ENCODE results near the gene SLC1A5. TPM values are rescaled to one million over a fixed set of nuclear protein-coding genes. Genes with fewer than 3 reads are reported as not detected.
"Not testable (repeated sequence)": the region's sequence is repeated elsewhere in the genome, so short reads cannot be mapped to it uniquely, and the experiment has no call there.

The SLC1A5 gene
- total RNA-seq, 4 donors from 2014 or later: 76.8 to 107 (median 83.4) TPM

DNA sequence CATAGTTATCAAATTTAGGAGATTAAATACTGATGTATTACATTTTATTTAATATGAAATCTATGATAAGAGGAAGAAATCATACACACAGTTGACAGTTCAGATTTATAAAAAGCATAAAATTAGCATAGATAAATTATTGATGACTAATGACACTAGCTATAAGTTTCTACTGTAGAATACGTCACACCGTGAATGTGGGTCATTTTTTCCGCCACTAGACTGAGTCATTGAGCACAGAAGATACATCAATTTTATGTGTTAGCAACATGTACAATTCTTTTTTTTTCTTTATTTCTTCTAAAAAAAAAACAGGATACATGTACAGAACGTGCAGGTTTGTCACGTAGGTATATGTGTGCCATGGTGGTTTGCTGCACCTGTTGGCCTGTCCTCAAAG lies 40.1 kb upstream of the SLC1A5 start:
- Histone ChIP-seq H3K27me3 (no peaks in the 10 kb centered on the region), H3K27ac (no peak overlapping the region), H3K36me3 (no peaks in the 10 kb centered on the region), H3K4me1 (peaks cover 0 to 2% (median 0%) of the 10 kb centered on the region in 4 donors), H3K9me3 (no peaks in the 10 kb centered on the region), H3K4me3 (no peak overlapping the region)
- WGBS, 2 donors: 80 to 82% methylated on average over 5 of the region's 5 CpGs
- DNase-seq (ENCODE audit: low spot score in 2 of 2): no peak
- TF ChIP-seq POLR2A (IDR thresholded peaks at IDR 0.05): no peak
- TF ChIP-seq EP300 (IDR thresholded peaks at IDR 0.05): no peak
- TF ChIP-seq, protein P1, sequence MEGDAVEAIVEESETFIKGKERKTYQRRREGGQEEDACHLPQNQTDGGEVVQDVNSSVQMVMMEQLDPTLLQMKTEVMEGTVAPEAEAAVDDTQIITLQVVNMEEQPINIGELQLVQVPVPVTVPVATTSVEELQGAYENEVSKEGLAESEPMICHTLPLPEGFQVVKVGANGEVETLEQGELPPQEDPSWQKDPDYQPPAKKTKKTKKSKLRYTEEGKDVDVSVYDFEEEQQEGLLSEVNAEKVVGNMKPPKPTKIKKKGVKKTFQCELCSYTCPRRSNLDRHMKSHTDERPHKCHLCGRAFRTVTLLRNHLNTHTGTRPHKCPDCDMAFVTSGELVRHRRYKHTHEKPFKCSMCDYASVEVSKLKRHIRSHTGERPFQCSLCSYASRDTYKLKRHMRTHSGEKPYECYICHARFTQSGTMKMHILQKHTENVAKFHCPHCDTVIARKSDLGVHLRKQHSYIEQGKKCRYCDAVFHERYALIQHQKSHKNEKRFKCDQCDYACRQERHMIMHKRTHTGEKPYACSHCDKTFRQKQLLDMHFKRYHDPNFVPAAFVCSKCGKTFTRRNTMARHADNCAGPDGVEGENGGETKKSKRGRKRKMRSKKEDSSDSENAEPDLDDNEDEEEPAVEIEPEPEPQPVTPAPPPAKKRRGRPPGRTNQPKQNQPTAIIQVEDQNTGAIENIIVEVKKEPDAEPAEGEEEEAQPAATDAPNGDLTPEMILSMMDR (IDR thresholded peaks at IDR 0.05): no peak

DNA sequence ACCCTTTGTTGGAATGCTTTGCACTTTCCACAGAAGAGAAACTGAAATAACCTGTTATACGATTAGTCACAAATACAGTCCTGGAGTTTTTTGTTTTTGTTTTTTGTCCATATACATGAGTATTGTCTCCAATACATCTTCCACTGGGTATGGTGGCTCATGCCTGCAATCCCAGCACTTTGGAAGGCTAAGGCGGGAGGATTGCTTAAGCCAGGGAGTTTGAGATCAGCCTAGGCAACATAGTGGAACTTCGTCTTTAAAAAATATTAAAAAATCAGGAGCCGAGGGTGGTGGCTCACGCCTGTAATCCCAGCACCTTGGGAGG lies 37.3 kb upstream of the SLC1A5 start:
- TF ChIP-seq, protein P1 (IDR thresholded peaks at IDR 0.05): no peak
- no peak for TF ChIP-seq EP300 (IDR thresholded peaks at IDR 0.05)
- no peak for TF ChIP-seq POLR2A (IDR thresholded peaks at IDR 0.05)
- Histone ChIP-seq H3K27ac (no peak overlapping the region), H3K9me3 (no peaks in the 10 kb centered on the region), H3K4me3 (no peak overlapping the region), H3K27me3 (no peaks in the 10 kb centered on the region), H3K4me1 (peaks cover 0 to 12% (median 5%) of the 10 kb centered on the region in 4 donors), H3K36me3 (no peaks in the 10 kb centered on the region)
- no peak for DNase-seq (ENCODE audit: low spot score in 2 of 2)
- 82 to 83% methylated on average over 5 of the region's 5 CpGs for WGBS, 2 donors

GRCh38 chr19:46824890-46825730 lies 36.7 kb upstream of the SLC1A5 start:
- peak overlapping the region in 2 of 4 donors; percentile 36 to 55 for H3K27ac ChIP-seq
- no peak overlapping the region for H3K4me3 ChIP-seq
- H3K4me1 ChIP-seq: peaks cover 0 to 16% (median 7%) of the 10 kb centered on the region in 4 donors
- no peak for DNase-seq (ENCODE audit: low spot score in 2 of 2)
- TF ChIP-seq, protein P1 (IDR thresholded peaks at IDR 0.05): no peak
- no peaks in the 10 kb centered on the region for H3K9me3 ChIP-seq
- H3K36me3 ChIP-seq: no peaks in the 10 kb centered on the region
- 86 to 89% methylated on average over 21 of the region's 21 CpGs for WGBS, 2 donors
- no peaks in the 10 kb centered on the region for H3K27me3 ChIP-seq

GRCh38 chr19:46823049-46823448 lies 34.7 kb upstream of the SLC1A5 start:
- Histone ChIP-seq H3K27me3 (no peaks in the 10 kb centered on the region), H3K4me1 (peaks cover 0 to 16% (median 7%) of the 10 kb centered on the region in 4 donors), H3K27ac (no peak overlapping the region), H3K4me3 (no peak overlapping the region), H3K36me3 (no peaks in the 10 kb centered on the region), H3K9me3 (no peaks in the 10 kb centered on the region)
- 81 to 90% methylated on average over 6 of the region's 6 CpGs for WGBS, 2 donors
- no peak for DNase-seq (ENCODE audit: low spot score in 2 of 2)
- TF ChIP-seq, protein P1 (IDR thresholded peaks at IDR 0.05): no peak
- TF ChIP-seq POLR2A (IDR thresholded peaks at IDR 0.05) (no peak), EP300 (IDR thresholded peaks at IDR 0.05) (no peak)

- WGBS, 2 donors: 82 to 85% methylated on average over 4 of the region's 4 CpGs
- not testable (repeated sequence) for H3K4me3 ChIP-seq; DNase-seq (ENCODE audit: low spot score in 2 of 2); H3K27me3 ChIP-seq; H3K36me3 ChIP-seq; H3K9me3 ChIP-seq
- peaks cover 0 to 16% (median 7%) of the 10 kb centered on the region in 4 donors for H3K4me1 ChIP-seq
- H3K27ac ChIP-seq: peak overlapping the region in 1 of 4 donors; percentile 34
Observed at GRCh38 chr19:46822410-46822787, 34.0 kb upstream of the SLC1A5 start.

Measured in tibial nerve (tissue), 4 donors.